ENCODE data around the gene MCRIP1.

The MCRIP1 gene, protein sequence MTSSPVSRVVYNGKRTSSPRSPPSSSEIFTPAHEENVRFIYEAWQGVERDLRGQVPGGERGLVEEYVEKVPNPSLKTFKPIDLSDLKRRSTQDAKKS

DNA sequence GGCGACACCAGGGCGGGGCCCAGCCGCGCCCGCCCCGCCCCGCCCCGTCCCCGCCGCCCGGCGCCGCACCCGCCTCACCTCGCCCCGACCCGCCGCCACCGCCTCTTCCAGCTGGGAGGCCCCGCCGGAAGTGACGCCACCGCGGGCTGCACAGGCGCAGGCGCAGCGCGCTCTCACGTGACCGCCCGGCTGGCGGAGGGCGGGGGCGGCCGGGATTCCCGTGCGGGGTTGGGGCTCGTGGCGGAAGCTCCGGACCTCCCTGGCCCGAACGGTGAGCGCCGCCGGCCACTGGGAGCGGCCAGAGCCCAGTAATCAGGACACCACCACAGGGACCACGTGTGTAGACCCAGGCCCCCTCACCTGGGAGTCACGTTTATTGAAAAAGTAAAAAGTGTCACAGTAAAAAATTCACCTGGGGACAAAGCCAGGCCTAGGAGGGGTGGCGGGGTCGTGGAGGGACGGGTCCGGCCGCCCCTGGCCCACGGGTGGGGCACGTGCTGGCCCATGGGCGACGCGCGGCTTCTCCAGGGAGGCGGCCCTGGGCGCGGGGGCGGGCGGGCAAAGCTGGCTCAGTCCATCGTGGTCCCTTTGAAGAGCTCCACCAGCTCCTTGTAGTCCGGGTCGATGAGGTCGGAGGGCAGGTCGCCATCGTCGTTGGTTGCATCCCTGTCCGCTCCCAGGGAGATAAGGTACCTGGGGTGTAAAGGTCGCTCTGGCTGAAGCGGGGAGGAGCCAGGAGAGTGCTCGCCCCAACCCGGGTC is at the start of gene MCRIP1:
Gene MCRIP1, minus strand, starts transcription at position 132 of the 761 bp plus-strand sequence. CDS start 8,785 bp downstream, outside the sequence.
- DNase-seq (ENCODE audit: low spot score): peak; percentile 94

DNA sequence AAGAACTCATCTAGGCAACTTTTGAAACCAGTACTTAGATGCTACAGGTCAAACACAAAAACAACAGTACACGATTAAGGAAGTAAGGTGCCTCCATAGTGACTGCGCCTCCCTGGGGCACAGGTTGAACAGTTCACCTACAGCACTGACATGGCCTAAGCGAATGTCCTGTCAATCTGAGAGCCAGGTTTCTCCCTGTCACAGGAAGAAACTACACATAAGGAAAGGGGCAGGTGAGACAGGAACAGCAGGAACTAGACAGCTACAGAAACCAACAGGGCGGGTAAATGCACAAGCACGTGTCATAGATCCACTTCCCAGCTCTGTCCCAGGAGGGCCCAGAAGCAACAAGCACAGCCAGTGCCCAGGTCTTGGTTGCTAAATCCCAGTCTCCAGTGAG is 46.0 kb upstream of the MCRIP1 start:
- DNase-seq (ENCODE audit: low spot score): no peak

DNA sequence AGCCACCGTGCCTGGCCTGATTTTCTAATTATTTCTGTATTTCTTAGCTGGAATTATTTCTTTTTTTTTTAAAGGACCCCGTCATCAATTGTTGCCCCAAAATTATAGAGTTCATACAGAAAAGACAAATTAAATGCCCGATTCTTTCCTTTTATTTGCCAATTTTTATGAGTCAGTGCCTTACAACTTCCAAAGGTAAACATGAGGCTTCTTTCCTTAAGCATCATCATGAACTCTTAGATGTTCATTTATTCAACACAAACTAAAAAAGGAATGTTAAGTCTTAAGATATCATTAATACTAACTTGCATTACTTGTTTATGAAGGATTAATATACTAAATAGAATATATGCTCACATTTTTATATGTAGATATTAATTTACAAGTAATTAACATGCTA is 45.2 kb upstream of the MCRIP1 start:
- no peak for DNase-seq (ENCODE audit: low spot score)

DNA sequence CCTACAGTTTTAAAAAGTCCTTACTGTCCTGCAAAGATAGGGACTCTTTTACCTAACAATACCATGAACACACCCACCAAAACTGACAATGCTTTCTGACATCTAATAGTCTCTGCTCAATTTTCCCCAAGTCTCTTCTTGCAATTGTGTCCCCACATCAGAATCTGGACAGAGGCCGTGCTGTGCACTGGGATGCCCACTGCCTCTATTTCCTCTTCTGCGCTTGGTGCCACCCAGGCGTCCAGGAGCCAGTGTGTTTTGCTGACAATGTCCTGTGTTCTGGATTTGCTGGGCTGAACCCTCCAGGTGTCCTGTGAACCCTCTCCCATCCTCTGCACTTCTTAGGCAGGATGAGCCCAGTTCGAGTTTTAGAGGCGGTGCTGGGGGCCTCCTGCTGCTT is 44.5 kb upstream of the MCRIP1 start:
- DNase-seq (ENCODE audit: low spot score): no peak

DNA sequence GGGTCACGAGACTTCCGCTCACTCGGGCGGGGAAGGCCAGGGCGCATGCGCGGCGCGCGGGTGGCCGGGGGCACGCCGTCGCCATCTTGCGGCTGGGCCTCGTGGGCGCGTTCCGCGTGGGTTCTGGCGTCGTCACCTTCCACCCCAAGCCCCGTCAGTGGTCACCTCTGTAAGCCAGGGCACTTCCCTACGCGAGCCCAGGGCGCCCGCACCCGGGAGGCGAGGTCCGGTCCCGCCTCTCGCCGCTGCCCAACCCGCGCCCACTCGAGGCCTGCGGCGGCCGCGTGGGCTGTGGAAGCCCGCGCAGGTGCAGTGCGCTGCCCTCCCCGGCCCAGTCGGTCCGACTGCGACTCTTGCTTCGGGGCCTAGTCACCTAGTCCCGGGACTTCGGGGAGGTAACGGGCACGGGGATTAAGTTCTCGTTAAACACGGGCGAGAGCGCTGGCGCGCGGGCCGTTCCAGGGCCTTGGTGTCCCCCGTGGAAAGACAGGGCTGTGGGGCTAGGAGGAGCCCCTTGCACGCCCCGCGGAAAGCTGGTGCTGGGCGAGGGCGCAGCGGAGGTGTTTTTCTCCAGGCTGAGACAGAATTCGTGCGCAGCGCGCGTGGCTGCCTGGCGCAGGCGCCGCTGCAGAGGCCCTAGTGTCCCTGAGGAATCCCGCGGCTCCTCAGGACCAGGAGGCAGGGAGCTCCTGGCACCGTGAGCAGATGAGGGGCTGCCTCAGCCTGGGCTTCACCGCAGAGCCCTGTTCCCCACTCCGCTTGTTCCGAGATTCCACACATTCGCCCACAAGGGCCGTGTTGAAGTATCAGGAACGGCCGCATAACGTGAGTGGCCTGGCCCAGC is 38.5 kb upstream of the MCRIP1 start:
- DNase-seq (ENCODE audit: low spot score): peak; percentile 91

DNA sequence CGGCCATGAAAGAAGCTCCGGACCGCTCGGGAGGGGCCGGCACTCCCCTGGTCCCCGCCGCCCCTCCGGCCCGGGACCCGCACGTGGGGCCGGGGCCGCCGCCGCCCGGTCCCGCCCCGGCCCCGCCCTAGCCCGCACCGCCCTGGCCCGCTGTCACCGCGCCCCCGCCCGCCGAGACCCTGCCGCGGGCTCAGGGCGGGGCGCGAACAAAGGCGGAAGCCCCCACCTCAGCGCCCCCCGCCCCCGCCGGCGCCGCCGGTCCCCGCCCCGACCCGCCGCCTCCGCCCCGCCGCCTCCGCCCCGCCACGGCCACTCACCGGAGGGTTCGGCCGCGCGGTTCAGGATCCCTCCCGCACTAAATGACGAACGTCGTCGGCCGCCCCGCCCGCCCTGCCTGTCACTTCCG is 37.9 kb upstream of the MCRIP1 start, which contains the start of gene ARHGDIA:
Gene ARHGDIA, minus strand, starts transcription at position 357 of the 406 bp plus-strand sequence. CDS start 1,407 bp downstream, outside the sequence.
- DNase-seq (ENCODE audit: low spot score): no peak

DNA sequence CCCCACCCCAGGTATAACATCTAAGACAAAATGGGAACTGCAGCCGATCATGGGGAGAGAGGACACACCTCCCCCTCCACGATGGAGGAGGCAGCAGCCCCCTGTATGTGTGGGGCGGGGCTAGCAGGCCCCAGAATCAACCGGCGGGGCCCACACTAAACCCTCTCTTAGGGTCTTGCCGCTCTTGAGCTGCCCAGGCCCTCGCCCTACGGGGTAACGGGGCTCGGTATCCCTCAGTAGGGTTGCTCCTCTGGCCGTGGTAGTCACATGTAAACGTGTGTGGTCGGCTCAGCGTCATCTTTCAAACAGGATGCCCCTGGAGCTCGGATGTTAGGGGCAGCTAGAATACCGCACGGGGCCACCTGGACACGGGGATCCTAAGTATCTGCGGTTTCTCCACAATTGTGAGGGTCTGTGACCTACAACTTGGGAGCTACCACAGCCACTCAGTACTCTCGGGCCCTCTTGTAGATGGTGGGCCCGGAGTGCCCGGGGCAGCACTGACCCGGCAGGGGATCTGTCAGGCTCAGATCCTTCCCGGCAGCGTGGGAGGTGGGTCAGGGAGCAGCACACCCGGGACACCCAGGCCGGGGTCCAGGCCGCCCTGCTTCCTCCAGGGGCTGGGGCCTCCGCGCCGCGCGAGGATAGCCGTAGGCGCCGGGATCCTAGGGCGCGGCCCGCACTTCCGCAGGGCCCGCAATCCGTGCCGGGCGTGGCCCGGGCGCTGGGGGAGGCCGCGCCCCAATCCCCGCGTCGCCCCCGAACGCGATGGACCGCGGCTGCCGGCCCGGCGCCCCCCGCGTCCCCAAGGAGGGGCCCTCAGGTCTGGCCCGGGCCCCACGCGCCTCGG is 37.3 kb upstream of the MCRIP1 start:
- DNase-seq (ENCODE audit: low spot score): peak; percentile 67

DNA sequence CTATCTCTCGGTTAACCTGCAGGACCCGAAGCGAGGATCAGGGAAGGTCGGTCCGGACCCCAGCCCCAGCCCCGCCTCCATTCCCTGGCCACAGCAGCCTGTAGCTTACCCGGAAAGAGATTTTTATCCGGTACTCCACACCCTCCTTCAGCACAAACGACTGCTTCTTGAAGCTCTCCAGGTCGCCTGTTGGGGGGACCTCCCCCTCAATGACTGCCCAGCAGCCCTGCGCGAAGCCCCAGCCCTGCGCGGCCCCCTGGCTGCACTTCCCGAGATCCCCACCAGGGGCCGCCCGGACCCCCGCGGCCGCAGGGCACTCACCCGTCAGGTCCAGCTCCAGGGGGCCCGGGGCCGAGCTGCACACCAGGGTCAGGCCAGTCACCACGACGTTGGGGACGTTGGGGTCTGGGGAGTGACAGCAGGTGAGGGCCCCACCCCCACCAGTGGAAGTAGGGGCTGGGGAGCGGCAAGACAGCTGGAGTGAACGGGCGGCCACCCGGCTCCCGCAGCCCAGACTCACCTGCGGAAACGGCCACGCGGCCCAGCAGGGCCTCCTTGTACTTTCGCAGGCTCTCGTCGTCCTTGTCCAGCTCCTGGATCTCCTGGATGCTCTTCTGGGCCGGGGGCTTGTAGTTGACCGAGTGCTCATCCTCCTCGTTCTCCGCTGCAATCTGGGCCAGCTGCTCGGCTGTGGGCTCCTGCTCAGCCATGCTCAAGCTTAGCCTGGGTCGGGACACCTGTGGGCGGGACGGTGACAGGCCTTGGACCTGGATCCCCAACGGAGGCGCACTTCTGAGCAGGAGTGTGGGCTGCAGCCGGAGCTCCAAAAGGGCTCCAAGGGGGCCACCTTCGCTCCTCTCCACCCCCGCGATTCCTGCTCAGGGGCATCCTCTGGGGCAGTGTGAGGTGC is 36.4 kb upstream of the MCRIP1 start:
- no peak for DNase-seq (ENCODE audit: low spot score)

DNA sequence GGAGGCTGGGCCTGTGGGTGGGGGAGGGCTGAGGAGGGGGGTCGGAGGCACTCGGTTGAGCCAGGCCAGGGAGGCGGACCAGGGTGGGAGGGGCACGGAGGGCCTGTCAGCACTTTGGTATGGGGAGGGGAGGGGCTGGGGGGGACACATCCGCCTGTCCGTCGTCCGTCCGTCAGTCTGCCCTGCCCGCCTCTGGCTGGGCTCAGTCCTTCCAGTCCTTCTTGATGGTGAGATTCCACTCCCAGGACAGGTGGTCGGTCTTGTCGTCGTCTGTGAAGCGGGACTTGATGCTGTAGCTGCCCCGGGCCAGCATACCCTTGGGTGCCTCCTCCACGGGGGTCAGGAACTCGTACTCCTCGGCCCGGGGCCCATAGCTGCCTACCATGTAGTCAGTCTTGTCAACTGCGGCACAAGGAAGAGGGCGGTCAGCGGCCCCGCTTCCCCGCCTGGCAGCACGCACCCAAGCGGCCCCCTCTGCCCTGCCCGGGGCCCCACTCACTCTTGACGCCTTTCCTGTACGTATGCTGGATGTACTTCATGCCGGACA is 35.7 kb upstream of the MCRIP1 start:
- no peak for DNase-seq (ENCODE audit: low spot score)

DNA sequence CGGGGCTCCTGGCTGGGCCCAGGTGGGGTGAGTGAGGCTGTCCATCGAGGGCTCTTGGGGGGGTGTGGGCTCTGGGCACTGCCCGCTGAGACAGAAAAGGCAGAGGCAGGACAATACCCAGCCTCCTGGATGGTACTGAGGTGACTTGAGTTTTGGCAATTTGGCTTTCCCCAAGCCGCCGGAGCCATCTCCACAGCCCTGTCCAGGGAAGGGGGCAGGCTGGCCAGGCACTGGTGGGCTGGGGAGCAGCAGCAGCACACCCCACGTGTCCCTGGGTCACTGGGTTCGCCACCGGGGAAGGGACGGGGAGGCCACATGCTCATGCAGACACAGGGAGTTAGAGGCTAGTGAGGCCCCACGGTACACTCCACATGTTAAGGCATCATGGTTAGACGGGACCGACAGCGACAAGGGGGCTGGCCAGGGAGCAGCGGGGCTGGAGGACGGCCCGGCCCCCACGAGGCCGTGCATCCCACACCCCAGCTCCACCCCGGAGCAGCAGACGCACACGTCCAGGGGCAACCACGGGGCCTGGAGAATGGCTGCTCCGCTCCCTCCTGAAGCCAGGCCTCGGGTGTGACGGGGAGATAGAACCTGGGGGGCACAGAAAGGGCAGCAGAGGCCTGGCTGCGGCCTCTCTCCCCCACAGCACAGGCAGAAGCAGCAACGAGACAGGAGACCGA is 35.0 kb upstream of the MCRIP1 start:
- DNase-seq (ENCODE audit: low spot score): no peak

DNA sequence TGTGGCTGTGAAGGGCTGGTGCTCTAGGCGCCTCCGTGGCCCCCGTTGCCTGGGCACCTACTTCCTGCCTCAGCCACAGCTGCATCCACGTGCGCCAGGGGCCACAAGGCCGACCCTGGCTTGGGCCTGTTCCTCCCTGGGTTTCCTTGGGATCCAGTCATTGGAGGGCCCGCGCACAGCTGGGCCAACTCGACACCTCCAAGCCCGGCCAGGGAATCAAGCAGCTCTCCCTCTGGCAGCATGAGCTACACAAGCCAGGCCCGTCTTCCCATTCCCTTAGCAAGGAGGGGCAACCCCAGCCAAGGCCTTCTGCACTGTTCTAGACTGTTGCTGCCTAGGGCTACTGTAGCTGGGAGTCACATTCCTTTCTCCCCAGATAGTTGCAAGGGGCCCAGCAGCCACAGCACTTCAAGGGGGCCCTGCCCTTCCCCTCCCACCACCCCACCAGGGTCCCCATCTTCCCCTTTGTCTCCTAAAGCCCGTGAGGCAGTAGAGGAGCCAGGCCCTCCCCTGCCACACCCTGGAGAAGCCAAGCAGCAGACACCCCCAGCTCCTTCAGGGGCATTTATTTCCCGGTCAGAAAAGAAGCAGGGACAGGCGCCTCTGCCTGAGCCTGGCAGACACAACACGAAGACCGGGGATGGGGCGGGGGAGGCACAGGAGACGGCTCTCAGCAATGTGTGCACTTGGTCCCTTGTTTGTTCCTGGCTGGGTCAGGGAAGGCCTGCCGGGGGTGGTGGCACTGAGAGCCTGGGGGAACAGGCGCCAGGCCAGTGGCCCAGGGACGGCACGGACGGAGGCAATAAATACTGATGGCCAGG is 34.3 kb upstream of the MCRIP1 start:
- no peak for DNase-seq (ENCODE audit: low spot score)

DNA sequence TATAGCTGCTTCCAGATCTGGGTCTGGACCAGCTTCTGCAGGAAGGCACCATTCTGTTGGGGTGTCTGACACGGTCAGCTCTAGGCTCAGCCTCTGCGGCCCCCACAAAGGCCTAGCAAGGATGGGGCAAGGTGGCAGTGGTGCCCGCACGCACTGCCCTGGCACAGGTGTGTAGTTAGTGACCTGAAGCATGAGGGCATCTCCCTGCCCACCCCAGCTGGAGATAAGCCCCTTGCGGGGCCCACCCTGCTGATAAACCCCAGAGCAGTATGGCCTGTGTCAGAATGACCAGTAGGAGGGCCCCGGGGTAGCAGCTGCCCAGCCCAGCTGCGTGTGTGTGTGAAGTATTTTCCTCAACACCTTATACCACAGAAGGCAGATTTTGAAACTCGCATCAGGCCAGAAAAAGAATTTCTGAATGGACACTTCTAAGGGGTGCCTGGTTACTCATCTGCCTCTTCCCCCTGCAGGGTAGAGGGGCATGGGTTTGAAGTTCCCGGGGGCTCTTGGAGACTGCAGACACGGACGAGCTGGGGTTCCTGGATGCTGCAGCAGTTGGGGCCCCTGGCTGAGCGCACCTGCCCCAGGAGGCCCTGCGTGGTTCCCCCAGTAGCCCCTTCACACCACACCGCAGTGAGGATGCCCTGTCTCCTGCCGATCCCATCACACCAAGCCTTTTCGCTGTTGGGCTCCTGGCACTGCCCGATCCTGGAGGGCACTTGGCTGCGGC is 33.5 kb upstream of the MCRIP1 start:
- DNase-seq (ENCODE audit: low spot score): no peak

DNA sequence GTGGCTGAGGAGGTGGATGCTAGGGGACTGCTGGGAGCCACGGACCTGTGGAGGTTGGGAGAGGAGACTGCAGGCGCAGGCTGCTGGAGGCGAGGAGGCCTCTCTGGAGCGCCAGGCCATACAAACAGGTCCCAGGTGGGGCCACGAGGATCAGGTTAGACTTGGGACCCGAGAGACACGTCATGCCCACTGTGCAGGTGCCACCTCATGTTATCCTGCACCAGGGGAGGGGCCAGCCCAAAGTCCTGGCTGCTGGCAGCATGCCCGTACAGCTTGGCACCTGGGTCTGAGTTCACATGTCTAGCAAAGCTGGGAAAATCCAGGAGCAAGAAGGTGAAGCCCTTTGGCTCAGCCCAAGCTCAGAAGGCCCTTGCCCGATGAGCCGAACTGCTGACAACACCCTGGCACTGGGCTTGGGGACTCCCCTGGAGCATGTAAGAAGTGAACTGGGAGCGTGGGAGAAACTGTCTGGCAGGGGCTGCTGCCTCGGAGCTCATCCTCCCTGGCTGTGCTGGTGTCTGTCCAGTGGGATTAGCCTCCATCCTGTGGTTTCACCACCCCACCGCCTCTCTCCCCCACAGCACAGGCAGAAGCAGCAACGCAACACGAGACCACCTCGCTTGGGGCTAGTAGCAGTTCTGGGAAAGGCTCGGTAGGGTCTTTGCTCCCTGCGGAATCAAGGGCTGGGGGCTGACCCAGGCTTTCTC is 32.8 kb upstream of the MCRIP1 start:
- no peak for DNase-seq (ENCODE audit: low spot score)

DNA sequence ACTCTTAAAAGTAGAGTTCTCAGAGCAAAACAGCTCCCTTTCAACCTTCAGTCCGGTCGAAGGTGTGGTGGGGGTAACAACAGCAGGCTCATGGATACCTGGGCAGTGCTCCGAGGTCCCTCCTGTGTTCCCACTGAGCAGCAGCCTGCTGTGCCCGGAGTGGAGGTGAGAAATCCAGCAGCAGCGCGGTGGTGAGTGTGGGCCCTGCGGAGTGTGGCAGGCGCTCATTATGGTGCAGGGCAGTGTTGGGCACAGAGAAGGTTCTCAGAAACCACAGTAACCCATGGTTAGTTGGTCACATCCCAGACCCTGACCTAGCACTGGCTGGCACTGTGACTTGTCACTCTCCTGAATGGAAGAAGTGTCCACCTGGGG is 32.3 kb upstream of the MCRIP1 start:
- DNase-seq (ENCODE audit: low spot score): no peak

DNA sequence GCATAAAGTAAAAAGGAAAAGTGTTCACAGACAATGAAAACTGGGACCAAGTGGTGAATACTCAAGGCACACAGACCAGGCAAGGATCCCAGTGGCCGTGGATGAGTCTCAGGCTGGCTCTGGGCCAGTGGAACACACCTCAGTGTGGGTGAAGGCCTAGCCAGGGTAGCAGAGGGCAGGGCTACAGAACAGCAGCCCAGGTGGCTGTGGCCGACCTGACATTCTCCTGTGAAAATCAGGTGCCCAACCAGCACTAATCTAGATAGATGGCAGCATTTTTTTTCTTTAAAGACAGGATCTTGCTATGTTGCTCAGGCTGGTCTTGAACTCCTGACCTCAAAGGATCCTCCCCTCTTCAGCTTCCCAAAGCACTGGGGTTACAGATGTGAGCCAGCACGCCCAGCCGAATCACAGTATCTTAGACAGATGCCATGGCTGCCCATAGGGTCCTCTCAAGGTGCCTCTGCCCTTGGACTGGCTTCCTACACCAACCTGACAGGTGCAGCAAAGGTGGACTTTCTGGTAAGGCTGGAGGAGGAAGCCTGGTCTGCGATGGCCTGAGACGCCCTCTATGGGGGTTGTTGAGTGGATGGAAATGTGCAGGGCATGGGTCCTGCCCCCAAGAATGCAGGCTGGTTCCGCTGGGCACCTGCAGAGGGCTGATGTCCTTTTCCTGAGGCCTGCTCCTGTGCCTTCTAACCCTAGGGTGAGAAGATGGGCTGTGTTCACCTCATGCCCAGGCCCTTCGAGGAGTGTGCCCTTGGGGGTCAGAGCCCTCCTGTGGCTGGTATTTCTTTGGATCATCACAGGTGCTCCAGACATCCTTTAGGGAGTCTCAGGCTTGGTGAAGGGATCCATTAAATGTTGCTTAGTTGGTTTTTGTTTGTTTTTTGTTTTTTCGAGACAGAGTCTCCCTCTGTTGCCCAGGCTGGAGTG is 31.0 kb upstream of the MCRIP1 start:
- DNase-seq (ENCODE audit: low spot score): no peak

DNA sequence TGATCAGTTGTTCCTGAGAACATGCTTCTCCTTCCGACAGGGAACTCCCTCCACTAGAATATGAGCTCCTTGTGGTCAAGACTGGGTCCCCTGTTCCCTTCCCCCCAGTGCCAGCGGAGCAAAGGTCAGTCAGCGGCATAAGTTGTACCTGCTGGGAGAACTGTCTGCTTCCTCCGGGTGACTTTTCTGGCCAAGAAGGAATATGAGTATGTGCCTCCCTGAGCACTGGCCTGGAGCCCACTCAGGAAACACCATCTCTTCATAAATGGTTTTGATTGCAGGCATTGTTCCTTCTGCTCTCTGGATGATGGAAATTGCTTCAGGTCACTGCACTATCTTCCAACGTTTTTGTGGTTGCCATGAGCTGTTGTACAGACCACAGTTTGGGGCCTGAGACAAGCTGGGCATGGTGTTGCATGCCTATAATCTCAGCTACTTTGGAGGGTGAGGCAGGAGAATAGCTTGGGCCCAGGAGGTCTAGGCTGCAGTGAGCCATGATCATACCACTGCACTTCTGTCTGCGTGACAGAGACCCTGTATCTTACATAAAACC is 30.1 kb upstream of the MCRIP1 start:
- DNase-seq (ENCODE audit: low spot score): no peak

Data from NAMALWA (cell line).